ENCODE data around the gene SLC25A5.
"Not testable (repeated sequence)": the region's sequence is repeated elsewhere in the genome, so short reads cannot be mapped to it uniquely, and the experiment has no call there.

SLC25A5 gene

GRCh38 chrX:119467842-119468550 lies at the start of gene SLC25A5:
Gene SLC25A5, plus strand, starts transcription at chrX:119468444. Its CDS starts 72 bp downstream, at chrX:119468516.
- DNase-seq (ENCODE audit: low read depth), result no peak

DNA sequence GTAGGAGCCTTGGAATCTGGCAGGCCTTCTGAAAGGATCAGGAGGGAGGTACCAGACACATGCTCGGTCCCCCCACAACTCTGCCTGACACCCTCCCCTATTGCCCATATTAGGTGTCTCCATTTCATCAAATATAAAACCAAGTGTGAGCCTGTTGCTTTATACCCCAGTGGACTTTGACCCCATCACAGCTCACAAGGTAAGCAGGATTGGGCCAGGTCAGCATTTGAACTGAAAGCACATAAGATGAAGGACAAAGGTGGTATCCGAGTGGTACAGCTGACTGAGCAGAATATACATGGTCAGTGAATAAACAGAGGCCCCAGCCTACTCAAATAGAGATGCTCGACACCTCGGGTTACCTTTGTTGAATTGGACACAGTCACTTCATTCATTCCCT lies 49.1 kb upstream of the SLC25A5 start:
- DNase-seq (ENCODE audit: low read depth), result no peak

DNA sequence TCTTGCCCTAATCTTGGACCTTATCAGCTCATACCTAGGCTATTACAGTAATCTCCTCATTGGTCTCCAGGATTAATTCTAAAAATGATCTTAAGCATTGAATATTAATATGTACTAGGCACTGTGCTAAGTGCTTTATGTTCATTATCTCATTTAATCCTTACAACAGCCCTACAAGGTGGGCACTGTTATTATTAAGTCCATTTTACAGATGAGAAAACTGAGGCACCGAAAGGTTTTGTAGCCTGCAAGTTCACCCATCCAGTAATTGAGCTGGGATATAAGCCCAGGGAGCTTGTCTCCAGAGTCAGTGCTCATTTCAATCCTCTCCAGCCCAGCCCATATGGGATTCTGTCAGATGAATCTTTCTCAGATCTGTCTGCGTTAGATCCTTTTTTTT lies 48.3 kb upstream of the SLC25A5 start:
- DNase-seq (ENCODE audit: low read depth), result no peak

DNA sequence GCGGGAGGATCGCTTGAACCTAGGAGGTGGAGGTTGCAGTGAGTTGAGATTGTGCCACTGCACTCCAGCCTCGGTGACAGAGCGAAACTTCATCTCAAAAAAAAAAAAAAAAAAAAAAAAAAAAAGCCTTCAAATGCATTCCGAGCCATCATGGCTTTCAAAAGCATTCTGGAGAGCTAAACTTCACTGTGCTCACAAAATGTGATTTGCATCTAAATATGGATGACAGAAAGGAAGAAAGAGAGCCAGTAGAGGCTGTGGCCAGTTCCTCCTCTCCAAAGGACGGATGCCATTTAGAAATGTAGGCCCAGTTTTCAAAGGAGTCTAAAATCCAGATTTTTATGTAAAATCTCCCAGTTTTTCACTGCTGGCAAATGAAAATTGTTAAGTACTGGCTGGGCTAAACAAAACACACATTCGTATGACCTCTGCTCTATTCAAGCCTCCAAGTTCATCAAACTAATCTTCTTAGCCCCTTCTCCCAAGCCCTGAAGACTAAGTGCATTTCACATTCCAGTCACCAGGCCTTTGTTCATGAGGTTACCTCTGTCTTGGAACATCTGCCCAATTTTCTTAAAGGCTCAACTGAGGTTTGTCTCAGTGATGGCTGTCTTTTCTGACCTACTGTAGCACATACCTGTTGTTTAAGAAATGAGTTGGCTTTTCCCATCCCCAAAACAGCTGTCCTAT lies 47.1 kb upstream of the SLC25A5 start:
- DNase-seq (ENCODE audit: low read depth), result no peak

DNA sequence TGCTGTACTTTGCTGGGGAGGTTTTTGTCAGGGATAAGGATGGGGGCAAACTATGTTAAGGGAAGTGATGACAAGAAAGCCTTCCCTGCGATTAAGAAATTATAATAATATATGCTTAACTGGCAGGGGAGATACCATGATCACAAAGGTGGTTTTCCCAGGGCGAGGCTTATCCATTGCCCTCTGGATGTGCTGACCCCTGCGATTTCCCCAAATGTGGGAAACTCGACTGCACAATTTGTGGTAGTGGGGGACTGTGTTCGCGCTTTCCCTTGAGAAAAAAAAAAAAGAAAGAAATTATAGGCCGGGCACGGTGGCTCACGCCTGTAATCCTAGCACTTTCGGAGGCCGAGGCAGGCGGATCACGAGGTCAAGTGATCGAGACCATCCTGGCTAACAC lies 44.6 kb upstream of the SLC25A5 start:
- DNase-seq (ENCODE audit: low read depth), result no peak

GRCh38 chrX:119424999-119425398 lies 43.2 kb upstream of the SLC25A5 start:
- no peak for DNase-seq (ENCODE audit: low read depth)

- DNase-seq (ENCODE audit: low read depth), result no peak
Observed at GRCh38 chrX:119427024-119427794, 41.0 kb upstream of the SLC25A5 start.

DNA sequence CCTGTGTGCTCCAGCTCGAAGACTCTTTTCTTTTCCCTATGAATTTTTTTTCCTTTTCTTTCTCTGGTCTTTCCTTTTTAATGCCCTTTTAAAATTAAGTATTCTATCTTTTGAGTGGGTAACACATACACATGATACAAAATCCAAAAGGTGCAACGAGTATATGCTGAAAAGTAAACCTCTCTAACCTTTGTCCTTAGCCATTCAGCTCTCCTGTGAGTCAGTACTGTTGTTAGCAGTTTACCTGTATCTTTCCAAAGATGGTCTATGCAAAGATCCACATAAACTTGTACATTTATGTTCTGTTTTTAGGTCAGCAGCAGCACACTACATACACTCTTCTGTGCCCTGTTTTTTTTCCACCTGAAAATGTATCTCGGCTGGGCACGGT lies 40.5 kb upstream of the SLC25A5 start:
- DNase-seq (ENCODE audit: low read depth), result no peak

- no peak for DNase-seq (ENCODE audit: low read depth)
Observed at GRCh38 chrX:119429471-119429870, 38.8 kb upstream of the SLC25A5 start.

DNA sequence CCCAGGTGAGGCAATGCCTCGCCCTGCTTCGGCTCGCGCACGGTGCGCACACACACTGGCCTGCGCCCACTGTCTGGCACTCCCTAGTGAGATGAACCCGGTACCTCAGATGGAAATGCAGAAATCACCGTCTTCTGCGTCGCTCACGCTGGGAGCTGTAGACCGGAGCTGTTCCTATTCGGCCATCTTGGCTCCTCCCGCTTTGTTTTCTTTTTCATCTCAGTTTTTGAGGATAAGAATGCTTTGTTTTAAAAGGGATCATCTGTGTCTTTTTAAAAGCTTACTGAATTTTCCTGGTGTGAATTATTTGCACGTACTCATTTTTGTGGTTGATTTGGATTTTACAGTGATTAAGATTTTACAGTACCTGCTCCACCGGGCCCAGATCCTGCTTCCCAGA lies 26.9 kb upstream of the SLC25A5 start:
- DNase-seq (ENCODE audit: low read depth), result not testable (repeated sequence)

- DNase-seq (ENCODE audit: low read depth), result no peak
Observed at GRCh38 chrX:119442286-119442685, 26.0 kb upstream of the SLC25A5 start.

DNA sequence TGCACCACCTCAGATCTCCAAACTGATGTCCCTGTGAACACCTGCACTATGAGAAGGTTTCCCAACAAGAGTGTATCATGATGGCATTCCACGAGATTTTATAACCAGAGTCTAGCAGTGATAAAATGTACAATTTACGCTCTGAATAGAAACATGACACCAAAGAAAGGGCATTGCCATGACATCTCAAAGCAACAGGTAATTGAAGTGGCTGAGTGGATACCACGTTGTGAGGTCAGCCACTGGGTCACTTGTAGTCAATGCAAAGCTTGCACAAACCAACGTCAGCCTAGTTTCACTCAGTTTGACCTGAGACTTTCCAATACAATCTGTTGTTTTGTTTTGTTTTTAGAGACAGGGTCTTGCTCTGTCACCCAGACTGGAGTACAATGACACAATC lies 15.0 kb upstream of the SLC25A5 start:
- no peak for DNase-seq (ENCODE audit: low read depth)

DNA sequence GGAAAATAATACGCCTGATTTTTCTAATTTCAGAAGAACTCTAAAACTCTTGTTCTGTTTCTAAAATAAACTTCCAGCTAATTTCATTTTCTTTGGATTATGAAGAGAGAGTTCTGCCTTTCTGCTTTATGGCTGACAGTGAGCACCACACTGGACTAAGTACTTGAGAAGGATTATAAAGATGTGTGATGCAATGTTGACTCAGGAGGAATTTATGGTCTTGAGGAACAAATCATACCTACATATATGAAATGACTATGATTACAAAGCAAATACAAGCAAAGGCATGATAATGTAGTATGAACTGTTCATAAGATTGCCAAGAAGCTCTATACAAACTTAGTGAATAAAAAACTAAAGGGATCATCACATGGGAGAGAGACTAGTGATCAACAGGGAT lies 13.0 kb upstream of the SLC25A5 start:
- DNase-seq (ENCODE audit: low read depth), result no peak

GRCh38 chrX:119459181-119459580 lies 9.1 kb upstream of the SLC25A5 start:
- DNase-seq (ENCODE audit: low read depth), result peak; percentile 34

GRCh38 chrX:119465555-119465954 lies 2.7 kb upstream of the SLC25A5 start:
- DNase-seq (ENCODE audit: low read depth), result no peak

DNA sequence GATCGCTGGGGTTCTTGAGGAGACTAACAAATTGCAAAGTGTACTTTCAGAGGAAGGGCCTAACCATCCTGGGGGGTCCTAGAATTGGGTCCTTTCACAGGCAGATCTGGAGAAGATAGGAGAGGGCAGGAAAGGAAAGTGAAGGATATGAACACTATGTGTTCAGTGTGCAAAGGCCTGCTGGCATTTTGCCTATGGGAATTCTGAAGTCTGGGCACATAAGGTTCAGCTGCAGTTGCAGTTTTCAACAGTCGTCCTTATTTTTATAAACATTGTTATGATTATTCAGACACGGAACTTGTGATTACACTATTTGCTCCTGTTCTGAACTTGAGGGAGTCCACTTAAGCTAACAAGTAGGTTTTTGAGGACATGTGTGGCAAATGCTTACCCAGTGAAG lies 1.3 kb upstream of the SLC25A5 start:
- no peak for DNase-seq (ENCODE audit: low read depth)

DNA sequence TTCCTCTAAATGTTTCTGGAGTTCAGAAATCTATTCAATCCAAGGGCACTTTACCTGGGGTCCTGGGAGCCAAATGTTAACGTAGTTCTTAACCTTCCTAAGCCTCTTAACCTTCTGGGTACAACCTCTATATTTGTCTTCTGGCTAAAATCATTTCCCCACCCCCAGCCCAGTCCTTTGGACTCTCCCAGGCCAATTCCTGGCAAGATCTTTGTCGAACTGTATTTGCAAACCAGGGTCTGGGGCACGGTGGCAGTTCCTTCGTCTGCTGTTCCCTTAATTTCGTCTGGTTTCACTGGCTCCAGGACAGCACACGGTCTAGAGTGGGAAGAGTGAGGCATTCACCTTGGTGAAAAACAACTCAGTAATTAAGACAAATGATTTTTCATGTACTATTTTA lies 811 bp upstream of the SLC25A5 start:
- DNase-seq (ENCODE audit: low read depth), result no peak

- DNase-seq (ENCODE audit: low read depth), result no peak
Observed at GRCh38 chrX:119468551-119469312, 488 bp downstream of the SLC25A5 start.

- DNase-seq (ENCODE audit: low read depth), result no peak
Observed at GRCh38 chrX:119469313-119469635, 1.0 kb downstream of the SLC25A5 start.

DNA sequence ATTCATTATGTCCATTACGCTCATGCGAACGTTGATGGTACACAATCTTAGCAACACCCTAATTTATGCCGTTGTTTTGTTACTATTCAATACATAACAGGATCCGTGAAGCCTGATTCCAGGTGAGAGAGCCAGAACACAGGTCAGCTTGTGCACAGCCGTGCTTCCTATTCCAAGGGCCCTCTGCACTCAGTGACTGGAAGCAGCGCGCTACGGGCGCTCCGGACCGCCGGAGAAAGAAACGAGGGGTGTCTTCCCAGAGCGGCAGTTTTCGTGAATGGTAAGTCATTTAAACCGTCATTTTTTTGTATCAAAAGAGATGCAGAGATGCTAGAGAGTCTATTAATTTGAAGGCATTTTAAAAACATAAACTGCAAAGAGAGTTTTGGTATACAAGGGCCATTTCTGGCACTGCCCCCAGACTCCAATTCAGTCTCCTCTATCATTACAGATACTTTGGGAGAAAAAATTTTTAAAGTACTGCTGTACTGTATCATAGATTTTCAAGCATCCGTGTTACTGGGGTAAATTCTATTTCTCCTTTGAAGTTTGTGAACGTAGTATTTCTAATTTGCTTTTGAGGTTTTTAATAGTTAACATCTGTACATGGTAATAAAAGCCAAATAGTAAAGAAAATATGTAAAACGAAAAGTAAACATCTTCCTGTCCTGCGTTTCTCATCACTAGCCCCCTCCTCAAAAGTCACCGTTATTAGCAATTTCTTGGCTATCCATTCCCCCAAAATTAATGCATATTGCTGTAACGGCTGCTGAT lies 6.6 kb downstream of the SLC25A5 start:
- DNase-seq (ENCODE audit: low read depth), result no peak

- DNase-seq (ENCODE audit: low read depth), result no peak
Observed at GRCh38 chrX:119475389-119476101, 7.3 kb downstream of the SLC25A5 start.

All from GM04503 (cell line).